Measurements from ENCODE around the gene PI4K2B. TPM values are rescaled to one million over a fixed set of nuclear protein-coding genes. Genes with fewer than 3 reads are reported as not detected.

Gene PI4K2B
- total and polyA plus RNA-seq, 2 experiments from 2014 or later: 3.3 to 6.5 TPM

DNA sequence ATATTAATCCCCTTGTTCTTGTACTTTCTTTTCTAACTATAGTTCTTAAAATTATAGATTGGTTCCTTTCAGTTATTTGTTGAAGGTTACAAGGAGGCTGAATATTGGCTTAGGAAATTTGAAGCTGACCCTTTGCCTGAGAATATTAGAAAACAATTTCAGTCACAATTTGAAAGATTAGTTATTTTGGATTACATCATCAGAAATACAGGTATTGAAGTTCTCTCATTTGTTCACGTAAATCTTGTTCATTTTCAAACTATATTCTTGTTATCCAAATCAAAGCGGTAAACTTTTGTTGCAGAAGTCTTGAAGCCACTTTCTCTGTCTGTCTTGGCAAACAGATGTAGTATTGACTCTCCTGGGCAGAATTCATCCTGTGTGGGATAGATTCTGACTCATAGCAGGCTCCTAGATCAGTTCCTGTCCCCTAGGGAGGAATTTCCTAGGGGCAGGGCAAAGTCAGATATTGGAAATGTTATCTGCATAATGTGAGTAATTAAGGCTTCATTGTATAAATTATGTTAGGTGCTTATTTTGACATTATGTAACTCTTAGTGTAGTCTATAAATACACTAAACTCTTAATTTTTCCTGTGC is 25.2 kb downstream of the PI4K2B start:
- TF ChIP-seq, protein P1, sequence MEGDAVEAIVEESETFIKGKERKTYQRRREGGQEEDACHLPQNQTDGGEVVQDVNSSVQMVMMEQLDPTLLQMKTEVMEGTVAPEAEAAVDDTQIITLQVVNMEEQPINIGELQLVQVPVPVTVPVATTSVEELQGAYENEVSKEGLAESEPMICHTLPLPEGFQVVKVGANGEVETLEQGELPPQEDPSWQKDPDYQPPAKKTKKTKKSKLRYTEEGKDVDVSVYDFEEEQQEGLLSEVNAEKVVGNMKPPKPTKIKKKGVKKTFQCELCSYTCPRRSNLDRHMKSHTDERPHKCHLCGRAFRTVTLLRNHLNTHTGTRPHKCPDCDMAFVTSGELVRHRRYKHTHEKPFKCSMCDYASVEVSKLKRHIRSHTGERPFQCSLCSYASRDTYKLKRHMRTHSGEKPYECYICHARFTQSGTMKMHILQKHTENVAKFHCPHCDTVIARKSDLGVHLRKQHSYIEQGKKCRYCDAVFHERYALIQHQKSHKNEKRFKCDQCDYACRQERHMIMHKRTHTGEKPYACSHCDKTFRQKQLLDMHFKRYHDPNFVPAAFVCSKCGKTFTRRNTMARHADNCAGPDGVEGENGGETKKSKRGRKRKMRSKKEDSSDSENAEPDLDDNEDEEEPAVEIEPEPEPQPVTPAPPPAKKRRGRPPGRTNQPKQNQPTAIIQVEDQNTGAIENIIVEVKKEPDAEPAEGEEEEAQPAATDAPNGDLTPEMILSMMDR (IDR thresholded peaks at IDR 0.05; ENCODE audit: low read depth, low read length): no peak
- Histone ChIP-seq H3K36me3 (peaks cover 6% of the 10 kb centered on the region), H3K27ac (no peak overlapping the region), H3K9me3 (ENCODE audit: low read depth) (no peaks in the 10 kb centered on the region), H3K4me3 (no peak overlapping the region), H3K4me1 (ENCODE audit: low read depth) (no peaks in the 10 kb centered on the region), H3K27me3 (no peaks in the 10 kb centered on the region)
- peak in 1 of 2 donors; percentile 34 for DNase-seq (ENCODE audit: low read depth in 1 of 2, low spot score in 1 of 2)

DNA sequence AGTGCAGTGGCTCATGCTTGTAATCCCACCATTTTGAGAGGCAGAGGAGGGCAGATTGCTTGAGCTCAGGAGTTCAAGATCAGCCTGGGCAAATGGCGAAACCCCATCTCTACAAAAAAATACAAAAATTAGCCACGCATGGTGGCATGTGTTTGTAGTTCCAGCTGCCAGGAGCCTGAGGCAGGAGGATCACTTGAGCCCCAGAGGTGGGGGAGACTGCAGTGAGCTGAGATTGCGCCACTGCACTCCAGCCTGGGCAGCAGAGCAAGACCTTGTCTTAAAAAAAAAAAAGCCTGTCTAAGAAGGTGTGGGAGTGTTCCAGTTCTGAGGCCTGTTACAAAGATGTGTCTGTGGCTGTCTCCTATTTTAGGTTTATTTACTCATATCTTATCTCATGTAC is 38.0 kb downstream of the PI4K2B start:
- H3K4me1 ChIP-seq (ENCODE audit: low read depth): no peaks in the 10 kb centered on the region
- TF ChIP-seq, protein P1 (IDR thresholded peaks at IDR 0.05; ENCODE audit: low read depth, low read length): no peak
- H3K27ac ChIP-seq: no peak overlapping the region
- no peaks in the 10 kb centered on the region for H3K36me3 ChIP-seq
- no peak overlapping the region for H3K4me3 ChIP-seq
- peak in 1 of 2 donors; percentile 24 for DNase-seq (ENCODE audit: low read depth in 1 of 2, low spot score in 1 of 2)
- no peaks in the 10 kb centered on the region for H3K9me3 ChIP-seq (ENCODE audit: low read depth)
- H3K27me3 ChIP-seq: no peaks in the 10 kb centered on the region

DNA sequence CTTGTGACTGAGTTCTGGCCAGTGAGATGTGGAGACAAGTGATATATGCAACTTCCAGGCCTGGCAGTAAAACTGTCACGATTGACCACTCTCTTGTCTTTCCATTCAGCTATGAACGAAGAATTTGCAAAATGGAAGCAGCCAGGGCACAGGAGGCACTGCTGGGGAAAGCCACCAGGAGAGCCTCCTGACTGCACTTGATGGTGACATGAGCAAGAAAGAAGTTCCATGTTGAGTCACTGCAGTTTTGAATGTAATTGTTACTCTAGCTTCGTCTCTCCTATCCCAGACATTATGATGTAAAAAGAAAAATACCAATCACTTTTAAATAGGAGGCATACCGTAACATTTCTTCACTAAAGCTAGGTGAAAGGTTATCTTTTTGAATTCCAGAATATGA is 46.4 kb downstream of the PI4K2B start:
- peaks cover 5% of the 10 kb centered on the region for H3K36me3 ChIP-seq
- H3K4me1 ChIP-seq (ENCODE audit: low read depth): no peaks in the 10 kb centered on the region
- no peaks in the 10 kb centered on the region for H3K27me3 ChIP-seq
- H3K4me3 ChIP-seq: no peak overlapping the region
- H3K9me3 ChIP-seq (ENCODE audit: low read depth): no peaks in the 10 kb centered on the region
- no peak for DNase-seq (ENCODE audit: low read depth in 1 of 2, low spot score in 1 of 2)
- no peak overlapping the region for H3K27ac ChIP-seq
- TF ChIP-seq, protein P1 (IDR thresholded peaks at IDR 0.05; ENCODE audit: low read depth, low read length): no peak

DNA sequence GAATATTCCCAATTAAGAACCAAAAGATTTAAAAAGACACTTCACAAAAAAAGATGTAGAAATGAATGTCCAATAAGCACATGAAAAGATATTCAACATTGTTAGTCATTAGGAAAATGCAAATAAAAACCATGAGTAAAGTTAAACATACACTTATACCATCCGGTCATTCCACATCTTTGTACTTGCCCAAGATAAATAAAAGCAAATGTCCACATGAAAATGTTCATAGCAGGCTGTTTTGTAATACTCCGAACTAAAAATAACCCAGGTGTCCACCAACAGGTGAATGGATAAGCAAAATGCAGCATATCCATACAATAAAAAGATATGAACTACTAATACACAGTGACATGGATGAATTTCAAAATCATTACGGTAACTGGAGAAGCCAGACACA is 50.1 kb downstream of the PI4K2B start:
- DNase-seq (ENCODE audit: low read depth in 1 of 2, low spot score in 1 of 2): no peak
- H3K36me3 ChIP-seq: no peaks in the 10 kb centered on the region

DNA sequence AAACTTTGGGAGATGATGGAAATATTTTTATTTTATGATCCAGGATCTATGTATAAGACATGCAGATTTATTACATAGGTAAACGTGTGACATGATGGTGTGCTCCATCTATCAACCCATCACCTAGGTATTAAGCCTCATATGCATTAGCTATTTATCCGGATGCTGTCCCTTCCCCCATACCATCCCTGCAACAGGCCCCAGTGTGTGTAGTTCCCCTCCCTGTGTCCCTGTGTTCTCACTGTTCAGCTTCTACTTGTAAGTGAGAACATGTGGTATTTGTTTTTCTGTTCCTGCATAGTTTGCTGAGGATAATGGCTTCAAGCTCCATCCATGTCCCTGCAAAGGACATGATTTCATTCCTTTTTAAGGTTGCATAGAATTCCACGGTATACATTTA is 50.6 kb downstream of the PI4K2B start:
- no peak overlapping the region for H3K27ac ChIP-seq
- TF ChIP-seq, protein P1 (IDR thresholded peaks at IDR 0.05; ENCODE audit: low read depth, low read length): no peak
- H3K9me3 ChIP-seq (ENCODE audit: low read depth): no peaks in the 10 kb centered on the region
- no peak for DNase-seq (ENCODE audit: low read depth in 1 of 2, low spot score in 1 of 2)
- H3K27me3 ChIP-seq: no peaks in the 10 kb centered on the region
- H3K4me3 ChIP-seq: no peak overlapping the region
- H3K4me1 ChIP-seq (ENCODE audit: low read depth): no peaks in the 10 kb centered on the region
- H3K36me3 ChIP-seq: no peaks in the 10 kb centered on the region

More for the DNA sequence above, 50.1 kb downstream of the PI4K2B start:
- Histone ChIP-seq H3K4me1 (ENCODE audit: low read depth) (no peaks in the 10 kb centered on the region), H3K4me3 (no peak overlapping the region), H3K27me3 (no peaks in the 10 kb centered on the region), H3K9me3 (ENCODE audit: low read depth) (no peaks in the 10 kb centered on the region), H3K27ac (no peak overlapping the region)
- TF ChIP-seq, protein P1 (IDR thresholded peaks at IDR 0.05; ENCODE audit: low read depth, low read length): no peak
